ENCODE measurements around the gene MYBPH.

Gene MYBPH

DNA sequence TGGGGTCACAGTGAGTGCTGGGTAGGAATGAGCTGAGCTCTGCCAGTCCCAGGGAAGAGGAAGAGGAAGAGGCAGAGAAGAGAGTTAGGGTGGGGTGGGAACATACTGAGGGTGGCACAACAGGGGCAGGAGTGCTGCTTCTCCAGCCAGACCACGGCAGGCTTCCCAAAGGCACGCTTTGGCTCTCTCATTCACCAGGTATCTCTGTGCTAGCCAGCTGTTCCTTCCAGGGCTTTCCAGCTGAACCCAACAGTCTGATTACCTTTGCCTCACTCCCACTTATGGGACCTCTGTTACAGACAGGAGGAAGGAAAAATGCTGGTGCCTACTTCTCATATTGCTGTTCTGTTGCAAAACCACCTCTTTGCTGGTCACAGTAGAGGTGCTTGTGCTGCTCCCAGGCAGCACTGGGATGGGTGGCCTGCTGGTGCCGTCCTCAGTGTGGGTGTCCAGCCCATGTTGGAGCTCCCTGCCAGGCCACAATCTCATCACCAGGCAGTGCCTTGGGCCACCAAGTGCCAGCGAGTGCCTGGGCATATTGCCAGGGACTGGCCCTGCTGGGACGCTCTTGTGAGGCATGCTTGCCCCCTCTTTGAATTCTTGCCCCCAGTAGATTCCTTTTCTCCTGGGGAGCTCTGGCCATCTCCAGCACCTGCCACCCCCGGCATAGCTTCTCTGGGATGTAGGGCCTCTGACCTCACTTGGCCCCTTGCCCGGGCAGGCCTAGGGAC, 46.0 kb downstream of the MYBPH start:
- peak; percentile 40 for DNase-seq (ENCODE audit: low spot score)

DNA sequence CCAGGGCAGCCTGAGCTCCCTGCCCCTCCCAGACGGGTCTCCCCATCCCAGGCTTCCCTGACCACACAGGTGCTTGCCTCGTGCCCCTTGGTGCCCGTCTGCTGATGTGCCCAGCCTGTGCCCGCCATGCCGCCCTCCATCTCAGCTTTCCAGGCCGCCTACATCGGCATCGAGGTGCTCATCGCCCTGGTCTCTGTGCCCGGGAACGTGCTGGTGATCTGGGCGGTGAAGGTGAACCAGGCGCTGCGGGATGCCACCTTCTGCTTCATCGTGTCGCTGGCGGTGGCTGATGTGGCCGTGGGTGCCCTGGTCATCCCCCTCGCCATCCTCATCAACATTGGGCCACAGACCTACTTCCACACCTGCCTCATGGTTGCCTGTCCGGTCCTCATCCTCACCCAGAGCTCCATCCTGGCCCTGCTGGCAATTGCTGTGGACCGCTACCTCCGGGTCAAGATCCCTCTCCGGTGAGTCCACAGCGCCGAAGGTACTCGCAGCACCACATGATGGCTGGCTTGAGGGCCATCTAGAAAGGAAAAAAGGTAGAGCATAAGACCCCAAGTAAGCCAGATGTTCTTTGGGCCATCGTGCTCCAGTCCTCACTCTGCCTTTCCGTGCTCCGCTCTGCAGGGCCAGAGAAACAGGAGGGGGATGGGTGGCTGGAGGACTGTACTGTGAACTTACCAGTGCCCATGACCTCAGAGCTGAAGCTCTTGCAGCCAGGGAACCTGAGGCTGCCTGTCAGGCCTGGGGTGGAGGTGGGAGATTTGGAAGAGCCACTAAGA, 46.7 kb downstream of the MYBPH start:
- DNase-seq (ENCODE audit: low spot score): peak; percentile 6

DNA sequence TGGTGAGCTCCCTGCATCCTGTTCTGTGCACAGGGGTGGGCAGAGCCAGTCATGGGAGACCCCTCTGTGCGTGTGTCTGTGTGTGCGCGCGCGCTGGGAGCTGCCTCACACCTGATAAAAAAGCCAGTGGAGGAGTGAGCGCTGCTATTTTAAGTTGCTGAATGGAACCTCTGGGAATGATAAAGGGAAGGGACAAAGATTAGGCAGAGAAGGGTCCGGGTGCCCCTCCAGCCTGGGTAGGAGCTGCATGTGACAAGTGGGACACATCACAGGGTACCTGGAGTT, 47.3 kb downstream of the MYBPH start:
- DNase-seq (ENCODE audit: low spot score): no peak

DNA sequence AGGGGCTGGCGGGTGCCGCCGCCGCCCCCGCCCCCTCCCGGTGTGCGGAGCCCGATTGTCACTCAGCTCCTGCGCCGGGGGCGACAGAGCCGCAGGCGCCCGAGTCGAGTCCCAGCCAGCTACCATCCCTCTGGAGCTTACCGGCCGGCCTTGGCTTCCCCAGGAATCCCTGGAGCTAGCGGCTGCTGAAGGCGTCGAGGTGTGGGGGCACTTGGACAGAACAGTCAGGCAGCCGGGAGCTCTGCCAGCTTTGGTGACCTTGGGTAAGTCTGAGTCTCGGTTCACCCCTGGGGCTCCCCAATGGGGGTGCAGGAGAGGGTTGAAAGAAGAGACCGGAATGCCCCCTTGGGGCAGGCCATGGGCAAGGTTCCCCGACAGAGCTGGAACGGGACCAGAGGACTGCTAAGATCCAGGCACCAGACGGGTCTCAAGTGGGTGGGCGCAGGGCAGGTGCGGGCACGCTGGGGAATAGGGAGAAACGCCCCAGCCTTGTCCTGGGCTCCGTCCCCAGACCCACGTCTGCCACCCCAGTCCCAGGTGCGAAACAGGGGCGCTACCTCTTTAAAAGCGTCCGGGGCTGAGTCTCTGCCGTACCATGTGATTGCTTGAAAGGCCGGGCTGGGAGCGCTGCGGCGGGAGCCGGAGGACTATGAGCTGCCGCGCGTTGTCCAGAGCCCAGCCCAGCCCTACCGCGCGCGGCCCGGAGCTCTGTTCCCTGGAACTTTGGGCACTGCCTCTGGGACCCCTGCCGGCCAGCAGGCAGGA, 47.8 kb downstream of the MYBPH start, which contains the start of gene ADORA1:
Gene ADORA1 (plus strand): TSS at position 61 of the 765 bp plus-strand sequence. CDS start 1,116 bp downstream, outside the sequence.
- peak; percentile 76 for DNase-seq (ENCODE audit: low spot score)

DNA sequence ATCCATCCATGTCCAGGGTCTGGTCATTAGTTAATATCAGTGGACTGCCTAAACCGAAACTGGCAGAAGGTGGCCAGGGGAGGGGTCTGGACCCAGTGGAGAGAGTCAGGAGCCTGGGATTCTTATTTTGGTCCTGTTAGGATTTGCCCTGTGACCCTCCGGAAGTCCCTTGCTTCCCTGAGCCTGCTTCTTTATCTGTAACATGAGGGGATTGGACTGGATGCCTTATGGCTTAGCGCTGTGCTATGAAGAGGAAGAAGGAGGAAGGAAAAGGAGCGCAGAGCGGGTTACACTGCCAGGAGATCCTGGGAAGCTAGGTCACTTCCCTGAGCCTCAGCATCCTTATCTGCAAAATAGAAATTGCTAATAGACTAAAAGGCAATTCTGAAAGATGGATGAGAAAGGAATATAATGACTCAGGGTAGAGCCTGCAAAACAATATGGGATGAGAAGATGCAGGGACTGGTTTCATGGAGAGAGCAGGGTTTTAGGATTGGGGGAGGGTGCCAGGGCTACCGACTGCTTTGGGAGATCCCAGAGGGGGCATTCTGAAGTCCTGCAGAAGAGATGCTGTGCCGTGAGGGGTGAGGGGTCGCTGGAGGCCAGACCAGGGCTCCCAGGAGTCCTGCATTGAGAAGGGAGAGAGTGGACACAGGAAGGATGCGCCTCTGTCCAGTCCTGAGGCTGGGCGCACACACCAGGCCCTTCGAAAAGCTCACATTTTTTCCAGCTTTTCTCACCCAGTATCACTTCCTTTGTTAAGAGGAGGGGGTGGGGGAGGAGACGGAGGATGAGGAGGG, 48.6 kb downstream of the MYBPH start:
- DNase-seq (ENCODE audit: low spot score): peak; percentile 22

DNA sequence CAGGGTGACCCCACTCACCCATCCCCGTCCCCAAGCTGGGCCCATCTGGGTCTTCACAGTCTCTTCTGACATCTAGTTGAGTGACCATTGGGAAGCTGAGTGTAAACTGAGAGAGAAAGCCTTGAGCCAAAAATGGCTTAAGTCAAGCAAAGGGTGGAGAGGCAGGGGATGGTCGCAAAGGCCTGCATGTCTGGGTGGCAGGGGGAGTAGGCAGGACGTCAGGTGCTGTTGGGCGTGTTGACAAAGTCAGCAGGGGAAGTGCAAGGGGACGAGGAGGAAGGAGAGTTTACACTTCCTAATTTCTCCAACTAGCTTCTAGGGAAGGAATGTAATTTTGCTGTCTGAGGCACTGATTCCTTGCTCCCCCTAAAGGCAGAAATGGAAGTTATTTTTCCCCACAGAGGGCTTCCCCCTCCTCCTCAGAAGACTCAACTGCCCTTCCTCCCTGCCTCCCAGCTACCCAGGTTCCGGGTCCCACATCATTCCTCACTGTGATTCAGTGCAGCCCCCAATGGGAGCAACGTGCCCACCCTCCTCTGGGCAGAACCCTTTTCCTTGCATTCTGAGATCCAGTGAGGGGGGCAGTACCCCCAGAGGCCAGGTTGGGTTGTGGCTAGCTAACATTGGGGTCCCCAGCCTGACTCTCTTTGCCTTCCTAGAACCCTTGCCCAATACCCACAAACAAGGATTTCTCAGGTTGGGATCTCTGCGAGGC, 49.3 kb downstream of the MYBPH start:
- peak; percentile 50 for DNase-seq (ENCODE audit: low spot score)

DNA sequence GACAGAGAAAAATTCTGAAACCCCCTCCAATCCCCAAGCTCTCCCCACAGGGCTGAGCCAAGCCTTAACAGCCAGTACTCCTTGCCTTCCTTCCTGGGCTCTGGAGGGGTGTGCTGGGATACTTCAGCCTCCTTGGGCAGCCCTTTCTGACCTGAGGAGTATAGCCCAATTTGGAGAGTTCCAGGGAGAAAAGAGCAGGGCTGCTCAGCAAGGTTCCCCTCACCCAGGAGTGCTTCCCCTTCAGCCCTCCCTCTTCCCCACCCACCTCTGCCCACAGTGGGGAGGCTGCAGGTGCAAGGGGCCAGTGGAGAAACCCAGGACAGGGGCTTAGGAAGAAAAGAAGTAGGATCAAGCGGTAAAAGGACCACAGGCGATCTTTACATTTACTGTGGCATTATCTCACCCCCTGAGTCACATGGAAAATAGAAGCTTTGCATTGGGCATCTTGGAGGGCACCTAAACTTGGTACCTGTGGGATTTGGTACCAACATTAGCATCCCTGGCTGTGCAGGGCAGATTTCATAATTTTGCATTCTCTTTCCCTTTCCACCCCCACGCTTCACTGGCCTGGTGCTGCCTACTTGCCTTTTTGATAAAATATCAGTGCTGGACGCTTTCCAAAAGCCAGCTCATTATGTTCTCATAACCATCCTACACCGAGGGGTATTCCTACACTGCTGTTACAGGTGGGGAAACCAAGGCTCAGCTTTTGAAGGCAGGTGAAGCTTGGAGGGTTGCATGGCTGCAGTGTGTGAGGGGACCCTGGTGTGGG, 50.9 kb downstream of the MYBPH start:
- DNase-seq (ENCODE audit: low spot score): peak; percentile 51

DNA sequence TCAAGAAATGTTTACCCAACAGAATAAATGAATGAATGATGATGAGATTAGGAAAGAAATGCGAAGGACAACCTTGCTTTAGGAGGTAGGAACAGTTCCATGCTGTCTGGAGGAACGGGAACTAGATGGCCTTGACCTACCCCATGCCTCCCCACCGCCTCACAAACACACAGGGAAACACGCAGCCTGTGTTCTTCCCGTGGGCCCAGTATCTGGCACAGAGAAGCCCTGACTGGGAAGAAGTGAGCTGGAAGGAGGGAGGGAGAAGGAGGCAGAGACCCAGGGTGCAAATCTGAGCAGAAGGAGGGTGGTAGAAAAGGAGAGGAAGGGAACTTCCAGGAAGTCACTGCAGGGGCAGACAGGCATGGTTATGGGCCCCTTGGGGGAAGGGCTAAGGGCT, 51.6 kb downstream of the MYBPH start:
- DNase-seq (ENCODE audit: low spot score): no peak

DNA sequence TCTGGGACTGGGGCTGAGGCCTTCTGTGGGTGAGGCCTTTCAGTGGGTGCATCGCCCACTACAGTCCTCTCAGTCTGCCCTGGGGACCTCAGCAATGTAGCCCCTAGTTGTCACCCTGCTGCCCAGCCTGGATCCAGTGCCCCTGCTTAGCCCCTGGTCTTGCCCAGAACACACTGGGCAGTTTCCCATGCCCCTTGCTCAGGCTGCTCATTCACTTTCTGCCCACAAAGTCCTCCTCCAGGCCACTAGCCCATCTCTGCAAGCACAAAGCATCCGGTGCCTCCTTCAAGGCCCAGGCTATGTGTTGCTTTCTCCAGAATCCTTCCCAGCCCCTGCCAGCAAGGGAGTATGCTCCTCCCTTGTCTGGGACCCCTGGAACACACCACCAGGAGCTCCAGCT, 53.5 kb downstream of the MYBPH start:
- DNase-seq (ENCODE audit: low spot score): no peak

DNA sequence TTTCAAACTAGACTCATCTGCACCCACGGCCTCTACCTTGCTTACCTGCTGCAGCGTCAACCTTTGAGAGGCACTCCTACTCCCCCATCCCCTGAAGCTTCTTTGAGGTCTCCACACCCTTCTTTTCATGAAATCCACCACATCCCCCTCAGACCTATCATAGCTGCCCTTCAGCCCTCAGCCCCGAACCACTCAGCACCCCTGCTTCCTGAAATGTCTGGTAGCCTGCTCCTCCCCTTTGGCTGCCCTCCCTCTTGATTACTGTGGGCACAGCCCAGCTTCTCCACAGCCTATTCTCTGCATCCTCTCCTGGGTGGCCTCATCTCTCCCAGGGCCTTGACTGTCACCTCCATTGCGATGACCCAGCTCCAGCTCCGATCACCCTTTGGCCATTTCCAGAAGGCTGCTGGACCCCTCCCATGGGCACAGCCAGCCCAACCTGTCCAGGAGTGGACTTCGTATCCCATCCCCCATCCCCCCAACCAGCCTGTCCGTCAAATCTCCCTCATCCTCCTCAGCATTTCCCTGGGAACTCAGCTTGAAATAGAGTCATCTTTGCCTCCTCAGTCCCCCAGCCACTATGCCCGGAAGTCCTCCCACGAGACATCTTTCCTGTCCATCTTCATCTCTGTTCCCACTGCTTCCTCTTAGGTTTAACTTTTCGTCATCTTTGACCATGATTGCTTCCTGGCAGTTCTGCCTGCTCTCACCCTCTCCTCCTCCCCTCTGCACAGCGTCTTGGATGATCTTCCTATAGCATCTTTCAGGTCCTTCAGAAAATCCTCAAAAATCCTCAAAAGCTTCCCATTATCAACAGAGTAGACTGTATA, 54.2 kb downstream of the MYBPH start:
- DNase-seq (ENCODE audit: low spot score): no peak

DNA sequence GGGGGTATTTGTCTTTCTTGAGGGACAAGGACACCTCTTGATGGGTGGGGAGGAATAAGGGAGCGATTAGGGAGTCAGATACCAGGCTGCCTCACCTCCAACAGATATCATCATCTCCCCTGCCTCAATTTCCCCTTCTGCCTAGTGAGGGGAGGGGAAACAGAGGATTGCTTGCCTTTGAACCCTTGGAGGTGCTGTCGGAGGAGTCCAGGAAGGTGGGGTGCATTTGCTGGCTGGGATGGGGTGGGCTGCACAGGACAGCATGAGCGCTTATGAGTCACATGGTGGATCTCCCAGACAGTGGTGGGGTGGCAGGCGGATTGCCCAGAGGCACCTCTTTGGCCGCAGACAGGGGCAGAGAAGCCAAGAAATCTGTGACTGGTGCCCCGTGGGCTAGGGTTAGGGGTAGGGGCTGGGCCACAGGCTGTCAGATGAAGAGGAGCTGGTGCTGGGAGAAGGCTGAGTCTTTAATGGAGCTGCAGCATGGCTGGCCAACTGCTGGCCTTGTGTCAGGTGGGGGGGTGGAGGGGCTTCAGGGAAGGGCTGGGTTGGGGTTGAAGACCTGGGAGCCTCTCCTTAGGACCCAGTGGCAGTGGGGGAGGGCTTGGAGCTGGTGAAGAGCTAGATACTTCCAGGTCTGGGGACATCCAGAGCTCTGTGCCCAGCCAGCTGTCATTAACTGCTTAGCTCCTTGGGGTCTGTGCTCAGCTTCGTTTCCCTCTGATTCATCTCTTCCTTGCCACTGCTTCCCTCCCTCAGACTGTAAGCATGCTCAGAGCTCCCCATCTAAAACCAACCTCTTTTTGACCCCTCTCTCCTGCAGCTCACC, 55.1 kb downstream of the MYBPH start:
- DNase-seq (ENCODE audit: low spot score): no peak
